GM12892 (cell line): ENCODE measurements around the gene POP7.

Experiments
- POLR2A ChIP-seq: IDR thresholded peaks from 2 replicates; pipeline ENCODE4 v1.6.1; 2011; ENCODE audit warnings: low read depth, low read length, control low read depth
- POLR2AphosphoS5 ChIP-seq: IDR thresholded peaks from 2 replicates; pipeline ENCODE4 v1.6.1; 2011; ENCODE audit warnings: low read depth, low read length, control low read depth
- TAF1 ChIP-seq: IDR thresholded peaks from 2 replicates; pipeline ENCODE4 v1.6.1; 2011; ENCODE audit warnings: low read depth, mild to moderate bottlenecking, control low read depth, low read length, borderline replicate concordance

GRCh38 chr7:100736671-100737070, 30.8 kb downstream of the POP7 start:
- no peak for TF ChIP-seq POLR2A
- no peak for TF ChIP-seq POLR2AphosphoS5
- TF ChIP-seq TAF1 = no peak
